ENCODE data around the gene CTTN.
A peak's percentile ranks its signal among the peaks of the same experiment; 100 is the strongest.

CTTN gene

DNA sequence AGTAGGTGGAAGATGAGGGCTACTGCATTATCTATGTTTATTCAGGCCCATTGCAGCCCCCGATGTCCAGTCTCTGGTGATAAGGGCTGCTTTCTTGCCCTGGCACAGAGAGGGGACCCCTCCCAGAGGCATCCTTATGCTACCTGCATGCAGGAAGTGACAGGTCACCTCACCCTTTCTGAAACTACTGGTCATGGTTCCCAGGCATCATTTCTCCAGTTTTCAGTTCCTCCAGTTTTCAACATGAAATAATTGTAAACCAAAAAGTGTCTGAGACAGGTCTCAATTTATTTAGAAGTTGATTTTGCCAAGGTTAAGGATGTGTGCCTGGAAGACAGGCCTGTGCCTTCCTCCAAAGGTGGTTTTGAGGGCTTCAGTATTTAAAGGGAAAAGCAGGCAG is 57.0 kb downstream of the CTTN start:
- DNase-seq (ENCODE audit: low read depth), result no peak

DNA sequence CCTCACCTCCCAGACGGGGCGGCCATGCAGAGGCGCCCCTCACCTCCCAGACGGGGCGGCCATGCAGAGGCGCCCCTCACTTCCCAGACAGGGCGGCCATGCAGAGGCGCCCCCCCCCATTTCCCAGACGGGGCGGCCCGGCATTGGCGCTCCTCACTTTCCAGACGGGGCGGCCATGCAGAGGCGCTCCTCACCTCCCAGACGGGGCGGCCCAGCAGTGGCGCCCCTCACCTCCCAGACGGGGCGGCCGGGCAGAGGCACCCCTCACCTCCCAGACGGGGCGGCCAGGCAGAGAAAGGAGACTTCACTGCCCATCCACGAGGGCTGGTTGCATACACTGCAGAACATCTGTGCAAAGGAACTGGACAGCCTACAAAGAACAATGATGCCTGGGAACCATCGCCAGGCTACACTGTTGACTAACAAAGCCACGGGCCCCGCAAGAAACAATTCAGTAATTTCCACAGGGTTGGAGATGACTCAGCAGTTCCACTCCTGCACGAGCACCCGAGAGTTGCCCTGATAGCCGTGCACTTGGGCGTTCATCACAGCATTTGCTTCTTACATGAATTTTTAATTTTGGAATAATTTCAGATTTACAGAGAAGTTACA is 58.7 kb downstream of the CTTN start:
- no peak for DNase-seq (ENCODE audit: low read depth)

DNA sequence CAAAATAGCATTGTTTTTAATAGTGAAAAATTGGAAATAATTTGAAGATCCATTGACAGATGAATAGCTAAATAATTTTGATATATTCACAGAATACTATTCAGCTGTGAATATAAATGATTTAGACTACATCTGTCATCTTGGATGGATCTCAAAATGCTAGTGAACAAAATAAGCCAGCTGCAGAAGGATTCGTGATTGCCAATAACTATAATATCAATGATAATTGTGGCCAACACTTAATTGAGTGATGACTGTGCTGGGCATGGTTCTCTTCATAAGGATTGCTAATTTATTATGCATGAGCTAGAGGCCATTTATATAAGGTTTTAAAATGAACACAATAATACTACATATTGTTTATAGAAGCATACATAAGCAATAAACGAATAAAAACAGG is 60.4 kb downstream of the CTTN start:
- DNase-seq (ENCODE audit: low read depth), result no peak

DNA sequence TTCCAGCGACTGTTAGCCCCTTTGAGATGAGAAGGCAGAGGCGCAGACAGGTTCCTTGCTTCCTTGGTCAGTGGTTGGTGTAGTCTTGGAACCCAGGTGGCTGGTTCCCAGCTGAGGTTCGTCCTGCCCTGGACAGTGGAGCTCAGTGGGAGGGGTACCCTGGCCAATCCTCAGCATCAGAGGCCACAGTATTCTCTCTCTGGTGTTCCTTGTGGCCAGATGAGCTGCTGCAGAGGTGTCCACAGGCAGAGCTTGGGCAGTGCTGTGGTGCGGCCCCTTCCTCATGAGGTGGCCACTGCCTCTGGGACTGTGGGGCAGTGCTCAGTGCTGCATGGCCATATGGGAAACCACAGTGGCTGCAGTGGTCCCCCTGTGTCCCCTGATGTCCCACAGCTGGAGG is 61.8 kb downstream of the CTTN start:
- no peak for DNase-seq (ENCODE audit: low read depth)

DNA sequence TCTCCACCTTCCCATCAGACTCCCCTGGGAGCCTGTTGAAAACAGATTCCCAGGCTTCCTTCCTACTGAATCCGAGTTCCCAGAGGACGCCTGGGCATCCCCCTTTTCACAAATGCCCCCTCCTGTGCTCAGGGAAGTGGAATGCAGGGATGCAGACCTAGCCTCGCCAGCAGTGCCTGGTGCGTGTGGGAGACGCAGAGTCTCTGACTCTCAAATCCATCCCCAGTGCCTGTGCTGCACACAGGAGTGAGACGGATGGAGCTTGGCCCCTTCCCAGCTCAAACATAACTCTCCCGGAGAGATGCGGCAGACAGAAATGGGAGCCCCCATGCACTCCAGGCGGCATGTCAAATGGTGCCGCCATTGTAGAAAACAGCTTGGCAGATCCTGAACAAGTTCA is 62.6 kb downstream of the CTTN start:
- DNase-seq (ENCODE audit: low read depth), result no peak

DNA sequence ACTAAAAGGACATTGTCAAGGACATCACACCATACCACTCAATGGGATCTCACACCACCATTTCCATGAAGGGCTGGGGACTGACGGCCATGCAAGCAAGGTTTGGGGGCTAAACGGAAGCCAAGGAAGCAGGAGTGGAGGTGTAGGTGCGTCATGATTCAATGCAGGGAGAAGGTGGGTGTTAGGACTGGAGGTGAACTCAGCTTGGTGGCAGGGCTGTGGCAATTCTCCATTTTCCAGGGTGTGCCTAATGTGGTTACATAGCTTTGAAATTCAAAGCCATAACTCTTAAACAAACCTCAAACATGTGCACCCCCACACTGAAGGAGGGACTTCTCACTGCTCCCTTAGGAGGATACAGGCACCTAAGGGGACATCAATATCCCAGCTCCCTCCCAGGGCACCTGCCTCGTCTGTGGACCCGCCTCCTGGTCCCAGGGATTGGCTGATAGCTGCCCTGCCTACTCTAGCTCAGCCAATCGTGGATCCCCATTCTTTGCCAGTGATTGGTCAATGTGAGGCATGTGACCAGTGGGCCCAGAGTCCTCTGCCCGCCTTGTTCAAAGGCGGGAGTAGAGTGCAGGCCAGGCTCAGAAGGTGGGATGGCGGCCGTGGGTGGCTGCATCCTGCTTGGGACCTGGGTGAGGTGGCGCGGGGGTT is 64.6 kb downstream of the CTTN start:
- DNase-seq (ENCODE audit: low read depth), result no peak

DNA sequence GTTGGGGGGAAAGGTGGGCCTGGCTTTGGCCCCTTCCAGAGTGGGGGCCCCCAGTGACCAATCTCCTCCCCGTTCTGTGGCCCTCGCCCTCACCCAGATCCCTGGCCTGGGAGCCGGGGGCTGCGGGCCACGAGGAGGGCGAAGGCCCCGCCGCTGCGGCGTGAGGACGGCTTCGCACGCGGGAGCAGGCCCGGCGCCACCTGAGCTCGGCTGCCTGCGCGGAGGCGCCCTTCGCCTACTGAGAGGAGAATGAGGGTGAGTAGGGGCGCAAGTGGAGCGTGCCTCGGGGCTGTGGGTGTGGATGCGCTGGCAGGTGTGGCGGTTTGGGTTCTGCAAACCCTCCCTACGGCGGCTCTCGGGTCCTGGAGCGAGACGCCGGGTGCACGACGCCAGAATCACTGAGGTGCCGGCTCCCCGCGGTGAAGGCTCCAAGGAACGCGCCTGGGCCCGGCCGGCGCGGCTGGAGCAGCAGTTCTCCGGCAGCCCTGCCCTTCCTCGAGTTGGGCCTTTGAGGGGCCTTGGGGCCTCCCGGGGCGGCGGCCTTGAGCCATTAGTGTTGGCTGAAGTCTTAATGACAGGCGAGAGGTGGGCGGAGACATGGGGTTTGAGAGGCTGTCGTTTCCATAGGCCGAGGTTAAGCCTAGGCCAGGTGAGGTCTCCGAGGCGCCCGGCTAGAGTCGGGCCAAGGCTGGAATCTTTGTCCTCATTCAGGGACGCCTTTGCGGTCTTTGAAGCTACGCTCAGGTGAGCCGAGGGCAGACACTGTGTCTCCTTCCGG is 65.3 kb downstream of the CTTN start:
- no peak for DNase-seq (ENCODE audit: low read depth)

DNA sequence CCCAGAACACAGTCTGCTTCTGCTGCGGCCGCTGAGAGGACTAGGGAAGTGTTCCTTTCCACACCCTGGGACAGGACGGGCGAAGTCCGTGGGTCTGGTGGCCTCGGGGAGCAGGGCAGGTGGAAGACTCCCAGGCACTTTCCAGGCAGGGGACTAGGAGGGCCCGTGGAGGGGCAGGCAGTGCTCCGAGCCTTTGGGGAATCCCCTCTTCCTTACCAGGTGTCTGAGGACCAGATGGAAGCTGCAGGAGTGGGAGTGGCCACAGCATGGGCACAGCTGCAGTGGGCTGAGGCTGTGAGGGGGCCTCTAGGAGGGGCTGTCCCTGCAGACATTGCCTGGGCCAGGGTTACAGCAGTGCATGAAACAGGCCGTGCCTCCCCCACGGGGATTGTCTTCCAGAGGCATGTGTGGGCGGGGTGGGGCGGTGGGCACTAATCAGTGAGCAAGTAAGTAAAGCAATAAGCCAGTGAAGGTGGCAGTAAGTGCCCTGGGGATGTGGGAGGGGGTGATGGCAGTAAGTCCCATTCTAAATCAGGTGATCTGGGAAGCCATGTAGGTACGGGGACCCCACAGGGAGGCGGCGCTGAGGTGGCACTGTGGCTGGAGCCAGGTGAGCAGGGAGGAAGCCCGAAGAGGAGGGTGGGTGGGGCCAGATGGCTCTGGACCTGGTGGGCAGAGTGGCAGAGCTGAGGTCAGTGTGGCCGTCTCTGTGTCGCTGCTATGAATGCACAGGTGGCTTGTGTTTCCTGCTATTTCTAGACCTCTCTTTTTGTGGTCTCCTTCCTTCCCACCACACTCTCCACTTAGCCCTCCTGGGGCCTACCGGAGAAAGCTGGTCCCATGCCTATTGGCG is 66.4 kb downstream of the CTTN start:
- DNase-seq (ENCODE audit: low read depth), result no peak

DNA sequence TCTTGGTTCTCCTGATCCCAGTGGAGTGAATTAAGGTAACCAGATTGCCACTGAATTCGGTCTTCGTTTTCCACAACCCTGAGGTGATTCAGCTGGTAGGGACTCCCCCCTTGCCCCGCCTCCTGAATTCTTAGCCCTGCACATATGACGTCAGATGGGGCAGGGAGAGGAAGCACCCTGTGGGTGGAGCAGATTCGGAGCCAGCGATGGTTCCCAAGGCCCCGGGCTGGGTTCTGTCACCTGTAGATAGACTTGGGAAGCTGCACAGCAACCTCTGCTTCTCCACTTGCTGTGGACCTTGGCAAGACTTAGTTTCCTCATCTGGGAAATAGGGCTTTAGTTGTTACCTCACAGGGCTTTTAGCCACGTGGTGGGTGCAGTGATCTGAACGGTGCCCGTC is 67.8 kb downstream of the CTTN start:
- DNase-seq (ENCODE audit: low read depth), result no peak

DNA sequence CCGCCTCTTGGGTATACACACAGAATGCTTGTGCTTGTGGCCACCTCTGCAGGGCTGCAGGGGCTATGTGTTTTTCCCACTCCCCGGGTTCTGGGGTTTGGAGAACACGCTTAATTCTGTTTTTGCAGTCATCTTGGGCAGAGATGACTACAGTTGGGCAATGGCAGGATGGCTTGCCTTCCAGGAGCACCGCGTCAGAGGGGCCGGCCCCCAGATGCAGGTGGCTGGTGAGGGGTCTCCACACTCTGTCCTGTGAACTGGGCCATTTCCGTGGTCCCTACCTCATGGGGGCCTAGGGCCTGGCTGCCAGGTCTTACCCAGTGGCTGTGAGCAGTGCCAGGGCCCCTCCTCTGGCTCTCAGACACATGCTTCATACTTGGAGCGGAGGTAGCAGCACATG is 68.3 kb downstream of the CTTN start:
- DNase-seq (ENCODE audit: low read depth), result no peak

DNA sequence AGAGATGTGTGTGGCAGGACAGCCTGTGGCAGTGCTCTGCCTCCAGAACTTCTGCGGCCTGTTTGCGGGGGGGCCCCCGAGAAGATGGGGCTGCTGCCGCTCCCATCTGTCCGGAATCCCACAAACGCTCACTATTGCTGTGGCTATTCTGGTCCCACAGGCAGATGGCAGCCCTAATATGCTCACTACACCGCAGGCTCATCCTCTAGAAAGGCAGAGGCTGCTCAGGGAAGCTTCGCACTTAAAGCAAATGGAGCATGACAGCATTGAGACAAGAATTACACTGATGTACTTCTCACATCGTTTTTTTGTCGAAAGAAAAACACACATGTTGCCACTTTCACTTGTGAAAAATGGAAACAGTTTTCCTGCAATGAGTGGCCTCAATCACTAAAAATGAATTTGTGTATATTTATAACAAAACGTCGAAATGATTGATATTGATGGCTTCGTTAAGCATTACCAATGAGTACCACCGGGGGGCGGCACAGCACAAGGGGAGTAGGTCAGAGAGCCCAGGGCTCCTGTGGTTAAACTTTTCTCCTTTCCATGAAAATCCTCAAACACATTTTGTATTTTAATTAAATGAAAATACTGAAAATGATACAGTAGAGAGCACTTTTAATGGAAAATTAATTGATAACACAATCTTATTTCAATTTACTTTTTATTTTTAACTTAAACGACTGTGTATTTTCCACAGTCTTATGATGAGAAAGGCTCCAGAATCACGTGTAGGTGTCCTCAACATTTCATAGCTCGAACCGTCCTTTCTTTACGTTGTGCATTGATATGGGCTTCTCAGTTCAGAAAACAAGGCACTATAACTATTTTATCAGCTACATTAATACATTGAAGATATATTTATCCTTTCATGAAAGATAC is 69.1 kb downstream of the CTTN start:
- DNase-seq (ENCODE audit: low read depth), result peak; percentile 21

DNA sequence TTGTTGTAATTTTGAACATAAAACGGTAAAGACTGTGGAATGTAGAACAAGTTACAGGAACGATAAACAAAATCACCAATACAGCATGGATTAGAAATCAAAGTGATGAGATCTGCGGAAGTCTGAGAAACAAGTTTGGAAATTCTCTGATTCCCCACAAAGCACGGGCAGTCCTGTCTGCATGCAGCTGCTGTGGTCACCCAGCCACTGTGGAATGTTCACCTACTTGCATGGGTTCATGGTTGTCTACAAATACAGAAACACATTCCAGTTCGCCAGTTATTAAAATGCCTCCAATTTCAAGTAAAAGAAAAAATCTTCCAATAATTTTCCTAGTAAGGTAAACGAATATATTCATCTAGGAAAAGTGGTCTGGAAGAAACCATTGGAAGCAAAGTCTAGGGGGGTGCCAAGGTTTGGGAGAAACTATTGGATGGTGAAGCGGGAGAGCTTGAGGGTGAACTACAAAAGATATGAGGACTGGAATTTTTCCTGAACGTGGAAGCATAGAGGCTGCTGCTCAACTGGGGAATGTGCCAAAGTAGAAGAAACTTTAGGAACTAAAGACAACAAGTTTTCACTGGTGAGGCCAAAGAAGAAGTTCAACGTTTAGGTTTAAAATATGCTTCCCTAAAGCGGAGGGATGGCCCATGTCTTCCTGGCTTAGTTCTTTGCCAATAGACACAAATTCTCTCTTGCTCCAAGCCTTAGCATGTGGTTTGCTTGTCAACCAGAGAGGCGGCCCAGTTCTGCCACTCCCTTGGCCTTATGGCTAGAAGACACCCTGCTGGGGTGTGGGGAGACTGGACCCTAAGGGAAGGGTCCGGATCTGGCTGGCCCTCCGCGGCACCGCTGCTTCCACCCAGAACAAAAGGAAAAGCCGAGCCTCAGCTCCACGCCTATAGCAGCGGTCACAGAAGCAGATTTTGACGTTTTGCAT is 70.2 kb downstream of the CTTN start:
- DNase-seq (ENCODE audit: low read depth), result no peak

DNA sequence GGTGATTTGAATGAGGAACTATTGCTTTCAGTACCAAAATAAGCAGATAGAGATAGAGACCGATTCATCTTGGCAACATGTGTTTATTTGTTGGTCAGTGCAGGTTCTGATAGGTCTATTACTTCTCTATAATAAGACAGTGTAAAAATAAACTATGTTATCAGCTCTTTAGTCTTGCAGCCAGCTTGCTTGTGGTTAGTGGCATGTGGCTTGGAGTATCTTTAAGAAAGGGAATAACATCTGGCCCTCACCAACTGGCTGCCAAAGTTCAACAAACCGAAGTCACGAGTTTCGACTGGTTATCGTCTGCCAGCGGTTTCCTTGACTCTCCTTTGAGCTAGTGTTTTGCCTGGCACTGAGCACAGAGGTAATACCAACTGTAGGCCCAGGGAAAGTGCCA is 71.8 kb downstream of the CTTN start:
- no peak for DNase-seq (ENCODE audit: low read depth)

DNA sequence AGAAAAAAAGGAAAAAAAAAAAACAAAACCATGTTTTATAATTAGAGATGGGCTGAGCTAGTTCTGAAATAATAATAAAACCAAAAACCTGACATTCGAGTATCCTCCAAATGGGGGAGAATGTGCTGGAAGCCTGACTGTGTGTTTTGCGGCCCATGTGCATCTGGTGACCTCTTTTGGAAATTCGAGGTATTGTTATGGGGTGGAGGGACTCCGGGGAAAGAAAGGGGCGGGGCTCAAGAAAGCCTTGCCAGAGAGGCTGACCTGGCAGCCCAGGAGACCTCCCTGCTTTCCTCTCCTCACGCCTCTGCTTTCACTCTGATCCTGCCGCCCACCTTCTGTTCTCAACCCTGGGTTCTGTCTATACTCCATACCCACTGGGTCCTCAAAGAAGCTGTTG is 72.9 kb downstream of the CTTN start:
- no peak for DNase-seq (ENCODE audit: low read depth)

DNA sequence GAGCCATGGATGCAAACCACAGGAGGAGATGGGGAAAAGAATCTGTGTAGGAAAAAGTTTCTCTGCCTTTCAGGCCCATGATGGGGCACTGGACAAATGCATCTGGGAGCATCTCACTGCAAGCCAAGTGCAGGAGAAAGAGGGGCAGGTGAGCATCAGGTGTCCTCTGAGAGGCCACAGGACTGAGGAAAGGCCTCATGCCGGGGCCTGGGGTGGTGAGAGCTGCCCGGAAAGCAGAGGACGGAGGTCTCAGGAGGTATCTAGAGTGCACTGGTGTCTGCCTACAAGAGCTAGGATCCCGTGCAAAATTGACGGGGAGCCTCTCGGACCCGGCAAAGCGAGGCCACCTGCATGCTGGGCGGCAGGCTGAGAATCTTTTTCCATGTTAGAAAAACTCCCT is 73.9 kb downstream of the CTTN start:
- DNase-seq (ENCODE audit: low read depth), result no peak

DNA sequence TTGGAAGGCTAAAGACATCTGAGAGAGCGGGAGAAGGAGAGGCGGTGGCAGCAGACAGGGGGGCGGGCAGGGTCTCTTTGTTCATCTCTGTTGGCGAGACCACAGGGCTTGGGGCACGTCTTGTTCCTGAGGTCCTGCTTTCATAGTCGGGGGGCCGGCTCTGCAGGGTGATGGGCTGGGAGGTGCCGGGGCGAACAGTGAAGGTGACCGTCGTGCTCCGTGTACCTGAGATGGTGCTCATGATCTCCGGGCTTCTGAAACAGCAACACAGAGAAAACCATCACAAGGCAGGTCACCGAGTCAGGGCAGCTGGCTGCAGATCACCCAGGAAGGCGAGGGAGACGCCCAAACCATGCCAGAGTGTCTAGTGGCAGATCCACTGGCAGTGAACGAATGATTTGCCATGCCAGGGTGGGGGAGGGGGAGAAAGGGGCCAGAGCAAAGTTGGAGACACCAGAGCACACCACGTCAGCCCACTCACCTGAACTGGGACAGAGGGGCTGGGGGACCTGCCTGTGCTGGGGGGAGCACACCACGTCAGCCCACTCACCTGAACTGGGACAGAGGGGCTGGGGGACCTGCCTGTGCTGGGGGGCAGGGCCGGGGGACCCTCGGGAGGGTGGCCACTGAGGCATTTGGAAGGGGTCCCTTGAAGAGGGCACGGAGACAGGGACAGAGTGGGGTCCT is 75.0 kb downstream of the CTTN start:
- DNase-seq (ENCODE audit: low read depth), result no peak

DNA sequence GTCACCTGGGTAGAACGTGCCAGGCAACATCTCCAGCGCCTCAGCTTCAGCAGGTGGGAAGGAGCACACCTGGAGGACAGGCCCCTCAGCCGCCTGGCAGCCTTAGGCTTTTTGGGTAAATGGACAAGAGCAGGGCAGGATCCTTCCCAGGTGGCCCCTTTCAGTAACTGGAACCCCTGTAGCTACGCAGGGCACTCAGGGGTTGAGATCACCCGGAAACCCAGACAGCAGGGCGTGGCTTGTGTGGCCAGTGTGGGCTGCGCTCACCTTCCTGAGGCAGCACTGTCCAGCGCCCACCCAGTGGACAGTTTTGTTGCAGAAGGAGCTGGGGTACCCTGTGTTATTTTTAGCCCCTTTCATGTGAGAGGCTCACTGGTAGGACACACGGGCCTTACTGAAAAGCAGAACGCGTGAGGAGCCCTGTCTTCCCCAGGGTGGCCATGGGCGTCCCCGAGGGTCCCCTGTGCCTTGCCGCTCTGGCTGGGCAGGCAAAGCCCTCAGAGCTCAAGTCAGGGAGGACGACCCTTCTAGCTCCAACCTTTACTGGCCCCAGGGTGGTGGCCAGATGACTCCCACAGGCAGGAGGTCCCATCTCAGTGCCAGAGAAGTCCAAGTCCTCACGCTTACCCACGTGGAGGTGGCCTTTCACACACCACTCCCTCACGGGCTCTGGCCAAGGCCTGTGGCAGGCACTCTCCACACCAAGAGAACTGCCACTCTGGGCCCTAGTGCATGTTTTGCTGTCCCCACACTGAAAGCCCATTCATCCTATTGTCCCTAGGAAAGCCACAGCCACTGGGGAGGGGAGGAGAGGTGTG is 75.8 kb downstream of the CTTN start:
- DNase-seq (ENCODE audit: low read depth), result no peak

DNA sequence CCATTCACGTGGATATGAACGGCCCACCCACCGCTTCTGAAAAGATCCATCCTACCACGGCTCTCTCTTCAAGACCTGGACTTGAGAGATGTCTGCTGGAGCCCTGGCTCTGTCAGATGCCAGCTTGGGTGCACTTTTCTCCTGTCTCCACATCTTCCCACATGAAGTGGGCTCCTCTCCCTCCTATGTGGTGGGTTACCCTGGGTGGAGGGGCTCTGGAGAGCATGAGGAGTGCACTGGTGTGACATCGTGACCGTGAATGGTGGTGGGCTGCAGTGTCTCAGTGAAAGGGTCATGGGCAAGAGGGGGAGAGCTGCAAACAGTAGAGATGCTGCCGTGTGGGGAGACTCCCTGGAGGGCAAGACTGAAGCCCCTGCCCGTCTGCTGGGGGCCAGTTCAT is 76.4 kb downstream of the CTTN start:
- DNase-seq (ENCODE audit: low read depth), result no peak

DNA sequence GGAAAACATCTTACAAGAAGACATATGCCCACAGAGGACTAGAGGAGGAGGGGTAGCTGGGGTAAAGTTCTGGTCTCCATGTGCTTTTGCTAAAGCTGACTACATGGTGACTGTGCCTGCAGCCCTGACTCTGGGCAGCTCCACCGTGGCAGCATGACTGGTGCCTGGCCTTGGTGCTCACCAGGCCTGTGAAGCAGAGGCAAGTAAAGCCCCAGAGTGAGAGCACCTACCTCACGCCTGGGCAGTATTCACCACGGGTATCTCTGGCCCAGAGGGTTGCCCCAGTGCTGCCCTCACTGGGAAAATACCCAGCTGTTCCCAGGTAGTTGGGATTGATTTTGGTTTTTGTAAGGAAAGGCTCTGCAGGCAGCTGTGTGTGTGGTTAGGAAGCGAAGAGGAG is 78.3 kb downstream of the CTTN start:
- no peak for DNase-seq (ENCODE audit: low read depth)

All from activated T-cell treated with anti-CD3 and anti-CD28 coated beads for 24 hours (primary cell).